Measurements from ENCODE around the gene SDC4. TPM values are rescaled to one million over a fixed set of nuclear protein-coding genes. Genes with fewer than 3 reads are reported as not detected.

The SDC4 gene
- total RNA-seq, 6 donors from 2014 or later, result 178 to 568 (median 291) TPM

GRCh38 chr20:45299786-45300185, 48.4 kb downstream of the SDC4 start:
- WGBS, 2 donors, result 90 to 93% methylated on average over 6 of the region's 6 CpGs
- Histone ChIP-seq H3K4me3 (no peak overlapping the region), H3K36me3 (no peaks in the 10 kb centered on the region), H3K27me3 (no peaks in the 10 kb centered on the region), H3K9me3 (no peaks in the 10 kb centered on the region), H3K27ac (no peak overlapping the region), H3K4me1 (no peaks in the 10 kb centered on the region)
- ATAC-seq (ENCODE audit: low FRiP score in 2 of 2) (no peak), DNase-seq (no peak)
- TF ChIP-seq POLR2A (IDR thresholded peaks at IDR 0.05) (no peak), EP300 (IDR thresholded peaks at IDR 0.05) (no peak), CTCF (IDR thresholded peaks at IDR 0.05) (no peak)

- H3K4me3 ChIP-seq, result no peak overlapping the region
- DNase-seq (peak in 1 of 2 donors; percentile 77), ATAC-seq (ENCODE audit: low FRiP score in 2 of 2) (no peak)
- 91 to 93% methylated on average over 45 to 52 of the region's 52 CpGs for WGBS, 2 donors
- no peaks in the 10 kb centered on the region for H3K9me3 ChIP-seq
- H3K27ac ChIP-seq, result no peak overlapping the region
- no peaks in the 10 kb centered on the region for H3K36me3 ChIP-seq
- TF ChIP-seq EP300 (IDR thresholded peaks at IDR 0.05), result no peak
- no peak for TF ChIP-seq POLR2A (IDR thresholded peaks at IDR 0.05)
- no peak for TF ChIP-seq POLR2AphosphoS5 (IDR thresholded peaks at IDR 0.05)
- TF ChIP-seq CTCF (IDR thresholded peaks at IDR 0.05), result no peak
- no peaks in the 10 kb centered on the region for H3K27me3 ChIP-seq
- H3K4me1 ChIP-seq, result peaks cover 6 to 10% (median 6%) of the 10 kb centered on the region in 4 donors
Measured at GRCh38 chr20:45297786-45298497, 50.3 kb downstream of the SDC4 start.

- no peak overlapping the region for H3K27ac ChIP-seq
- DNase-seq (no peak), ATAC-seq (ENCODE audit: low FRiP score in 2 of 2) (no peak)
- no peaks in the 10 kb centered on the region for H3K9me3 ChIP-seq
- 80 to 100% methylated on average over 1 of the region's 1 CpG for WGBS, 2 donors
- peaks cover 16 to 25% (median 19%) of the 10 kb centered on the region in 4 donors for H3K4me1 ChIP-seq
- no peaks in the 10 kb centered on the region for H3K27me3 ChIP-seq
- H3K4me3 ChIP-seq, result no peak overlapping the region
- H3K36me3 ChIP-seq, result no peaks in the 10 kb centered on the region
- TF ChIP-seq POLR2A (IDR thresholded peaks at IDR 0.05) (no peak), CTCF (IDR thresholded peaks at IDR 0.05) (no peak), EP300 (IDR thresholded peaks at IDR 0.05) (no peak), POLR2AphosphoS5 (IDR thresholded peaks at IDR 0.05) (no peak)
Measured at GRCh38 chr20:45294659-45295058, 53.6 kb downstream of the SDC4 start.

GRCh38 chr20:45294003-45294368, 54.2 kb downstream of the SDC4 start:
- Histone ChIP-seq H3K27me3 (no peaks in the 10 kb centered on the region), H3K9me3 (no peaks in the 10 kb centered on the region)
- 54 to 56% methylated on average over 5 of the region's 5 CpGs for WGBS, 2 donors

More at GRCh38 chr20:45294003-45294368, 54.2 kb downstream of the SDC4 start:
- peak overlapping the region in 2 of 4 donors; percentile 31 to 72 for H3K27ac ChIP-seq
- TF ChIP-seq POLR2AphosphoS5 (IDR thresholded peaks at IDR 0.05) (no peak), EP300 (IDR thresholded peaks at IDR 0.05) (no peak), POLR2A (IDR thresholded peaks at IDR 0.05) (no peak), CTCF (IDR thresholded peaks at IDR 0.05) (no peak)
- no peak for DNase-seq
- peak overlapping the region in 3 of 4 donors; percentile 43 to 60 (median 58) for H3K4me3 ChIP-seq
- H3K4me1 ChIP-seq, result peaks cover 16 to 25% (median 19%) of the 10 kb centered on the region in 4 donors
- no peak for ATAC-seq (ENCODE audit: low FRiP score in 2 of 2)
- H3K36me3 ChIP-seq, result no peaks in the 10 kb centered on the region
